Osteocyte (in vitro differentiated cells): ENCODE data around the gene FAM53B. TPM values are rescaled to one million over a fixed set of nuclear protein-coding genes. Genes with fewer than 3 reads are reported as not detected.

Experiments
- DNase-seq: peaks from one replicate; pipeline ENCODE4 v3.0.0; 2021; ENCODE audit warnings: mixed read lengths; ENCODE audit not compliant: unreplicated experiment; ENCODE audit errors: extremely low spot score
- H3K27ac Mint-ChIP-seq: one replicate; pipeline ENCODE4 v1.8.0; 2021; ENCODE audit warnings: mild to moderate bottlenecking, mixed read lengths; ENCODE audit not compliant: unreplicated experiment
- H3K27me3 Mint-ChIP-seq: one replicate; pipeline ENCODE4 v1.8.0; 2021; ENCODE audit warnings: mixed read lengths; ENCODE audit not compliant: unreplicated experiment
- H3K36me3 Mint-ChIP-seq: one replicate; pipeline ENCODE4 v1.8.0; 2021; ENCODE audit warnings: mixed read lengths; ENCODE audit not compliant: unreplicated experiment
- H3K4me1 Mint-ChIP-seq: one replicate; pipeline ENCODE4 v1.8.0; 2021; ENCODE audit warnings: mixed read lengths; ENCODE audit not compliant: unreplicated experiment
- H3K4me3 Mint-ChIP-seq: one replicate; pipeline ENCODE4 v1.8.0; 2021; ENCODE audit warnings: mild to moderate bottlenecking, moderate library complexity, mixed read lengths; ENCODE audit not compliant: unreplicated experiment
- H3K9me3 Mint-ChIP-seq: one replicate; pipeline ENCODE4 v1.8.0; 2021; ENCODE audit warnings: mixed read lengths; ENCODE audit not compliant: unreplicated experiment
- total RNA-seq: library from RNA; stranded (reverse); gene quantifications from 2 replicates; pipeline ENCODE4 v1.2.1, GENCODE V29; 2021
- TF ChIP-seq, protein P1 (sequence below): fragments of 200-600 bp; sonication (generic); IDR thresholded peaks from 2 replicates; pipeline ENCODE4 v1.5.0; 2021; ENCODE audit warnings: antibody characterized with exemption, mild to moderate bottlenecking, moderate library complexity

FAM53B gene
- total RNA-seq, 1 donor from 2014 or later = 14.7 TPM

- DNase-seq = no peak
- TF ChIP-seq, protein P1, sequence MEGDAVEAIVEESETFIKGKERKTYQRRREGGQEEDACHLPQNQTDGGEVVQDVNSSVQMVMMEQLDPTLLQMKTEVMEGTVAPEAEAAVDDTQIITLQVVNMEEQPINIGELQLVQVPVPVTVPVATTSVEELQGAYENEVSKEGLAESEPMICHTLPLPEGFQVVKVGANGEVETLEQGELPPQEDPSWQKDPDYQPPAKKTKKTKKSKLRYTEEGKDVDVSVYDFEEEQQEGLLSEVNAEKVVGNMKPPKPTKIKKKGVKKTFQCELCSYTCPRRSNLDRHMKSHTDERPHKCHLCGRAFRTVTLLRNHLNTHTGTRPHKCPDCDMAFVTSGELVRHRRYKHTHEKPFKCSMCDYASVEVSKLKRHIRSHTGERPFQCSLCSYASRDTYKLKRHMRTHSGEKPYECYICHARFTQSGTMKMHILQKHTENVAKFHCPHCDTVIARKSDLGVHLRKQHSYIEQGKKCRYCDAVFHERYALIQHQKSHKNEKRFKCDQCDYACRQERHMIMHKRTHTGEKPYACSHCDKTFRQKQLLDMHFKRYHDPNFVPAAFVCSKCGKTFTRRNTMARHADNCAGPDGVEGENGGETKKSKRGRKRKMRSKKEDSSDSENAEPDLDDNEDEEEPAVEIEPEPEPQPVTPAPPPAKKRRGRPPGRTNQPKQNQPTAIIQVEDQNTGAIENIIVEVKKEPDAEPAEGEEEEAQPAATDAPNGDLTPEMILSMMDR = no peak
- Mint-ChIP-seq H3K27ac (no peak overlapping the region), H3K4me3 (no peak overlapping the region), H3K9me3 (no peaks in the 10 kb centered on the region), H3K27me3 (no peaks in the 10 kb centered on the region), H3K36me3 (no peaks in the 10 kb centered on the region), H3K4me1 (no peaks in the 10 kb centered on the region)
Observed at GRCh38 chr10:124607693-124608092, 136.5 kb downstream of the FAM53B start.

GRCh38 chr10:124606822-124607221 lies 137.4 kb downstream of the FAM53B start:
- Mint-ChIP-seq H3K9me3 (no peaks in the 10 kb centered on the region), H3K27ac (no peak overlapping the region), H3K4me3 (no peak overlapping the region), H3K36me3 (no peaks in the 10 kb centered on the region), H3K27me3 (no peaks in the 10 kb centered on the region), H3K4me1 (no peaks in the 10 kb centered on the region)
- no peak for DNase-seq
- TF ChIP-seq, protein P1 = no peak

GRCh38 chr10:124605856-124606812 lies 138.0 kb downstream of the FAM53B start:
- no peaks in the 10 kb centered on the region for H3K9me3 Mint-ChIP-seq
- no peaks in the 10 kb centered on the region for H3K36me3 Mint-ChIP-seq
- TF ChIP-seq, protein P1 = no peak
- H3K4me1 Mint-ChIP-seq = no peaks in the 10 kb centered on the region
- H3K27ac Mint-ChIP-seq = no peak overlapping the region
- no peak for DNase-seq
- no peak overlapping the region for H3K4me3 Mint-ChIP-seq
- H3K27me3 Mint-ChIP-seq = no peaks in the 10 kb centered on the region

DNA sequence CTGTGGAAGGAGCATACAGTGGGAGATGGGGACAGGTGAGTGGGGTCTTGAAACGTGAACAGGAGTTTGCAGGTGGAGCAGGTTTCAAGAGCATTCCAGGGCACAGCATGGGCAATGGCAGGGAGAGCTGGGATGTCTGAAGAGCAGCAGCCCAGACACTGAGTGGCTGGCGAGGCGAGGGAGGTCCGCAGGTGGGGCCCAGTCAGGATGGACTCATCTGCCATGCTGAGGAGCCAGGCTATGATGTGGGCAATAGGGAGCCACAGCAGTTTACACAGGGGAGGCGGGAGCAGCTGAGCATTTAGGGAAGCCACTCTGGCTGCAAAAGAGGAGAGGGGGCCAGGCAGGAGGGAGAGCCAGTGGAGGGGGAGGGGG lies 138.7 kb downstream of the FAM53B start:
- Mint-ChIP-seq H3K27me3 (no peaks in the 10 kb centered on the region), H3K4me1 (no peaks in the 10 kb centered on the region), H3K36me3 (no peaks in the 10 kb centered on the region), H3K27ac (no peak overlapping the region), H3K9me3 (no peaks in the 10 kb centered on the region), H3K4me3 (no peak overlapping the region)
- TF ChIP-seq, protein P1 = no peak
- DNase-seq = no peak

- no peak overlapping the region for H3K27ac Mint-ChIP-seq
Observed at GRCh38 chr10:124605001-124605370, 139.2 kb downstream of the FAM53B start.

More at GRCh38 chr10:124605001-124605370, 139.2 kb downstream of the FAM53B start:
- DNase-seq = no peak
- Mint-ChIP-seq H3K4me3 (no peak overlapping the region), H3K27me3 (no peaks in the 10 kb centered on the region), H3K4me1 (no peaks in the 10 kb centered on the region), H3K9me3 (no peaks in the 10 kb centered on the region), H3K36me3 (no peaks in the 10 kb centered on the region)
- TF ChIP-seq, protein P1 = no peak
